A673 (cell line): ENCODE measurements around the gene TGFBR1. TPM values are rescaled to one million over a fixed set of nuclear protein-coding genes. Genes with fewer than 3 reads are reported as not detected.

Source experiments
- BruUV-seq: library from RNA; stranded (reverse); fragments of 400-500 nt; replicated peaks from 2 replicates; lab custom pipeline; 2021; lab: Mats Ljungman, UMichigan
- CTCF ChIA-PET: fragments of 300-600 bp; sonication (Branson Sonifier 250); formaldehyde crosslinking; loops from one replicate; lab custom pipeline; 2022; ENCODE audit warnings: antibody characterized with exemption; lab: Charles Lee
- POLR2A ChIA-PET: fragments of 300-600 bp; sonication (Branson Sonifier 250); formaldehyde crosslinking; loops from one replicate; lab custom pipeline; 2022; ENCODE audit warnings: antibody characterized with exemption; ENCODE audit not compliant: low non-redundant PET; lab: Charles Lee
- DNase-seq: peaks from one replicate; pipeline ENCODE4 v3.0.0-alpha.2; 2015; ENCODE audit warnings: low spot score
- H3K27ac ChIP-seq: fragments of 200-600 bp; sonication (generic); 2 replicates; pipeline ENCODE4 v1.5.1; 2016; ENCODE audit warnings: mixed run types, low read depth, mild to moderate bottlenecking, mixed read lengths, antibody characterized with exemption, low read length; ENCODE audit not compliant: poor library complexity, severe bottlenecking
- H3K27me3 ChIP-seq: fragments of 200-600 bp; sonication (generic); replicated peaks from 2 replicates; pipeline ENCODE4 v1.6.1; 2017; ENCODE audit warnings: mixed run types, low read depth, mild to moderate bottlenecking, mixed read lengths, antibody characterized with exemption, low read length; ENCODE audit not compliant: insufficient read depth, poor library complexity
- H3K36me3 ChIP-seq: fragments of 200-600 bp; sonication (generic); 2 replicates; pipeline ENCODE4 v1.6.1; 2016; ENCODE audit warnings: mixed run types, mild to moderate bottlenecking, mixed read lengths, antibody characterized with exemption, low read length; ENCODE audit not compliant: insufficient read depth, poor library complexity, severe bottlenecking
- H3K4me1 ChIP-seq: fragments of 200-600 bp; sonication (generic); 2 replicates; pipeline ENCODE4 v1.6.1; 2017; ENCODE audit warnings: mixed run types, mild to moderate bottlenecking, mixed read lengths, antibody characterized with exemption, low read length; ENCODE audit not compliant: insufficient read depth, poor library complexity, severe bottlenecking
- H3K4me3 ChIP-seq: fragments of 200-600 bp; sonication (generic); 2 replicates; pipeline ENCODE4 v1.5.1; 2016; ENCODE audit warnings: low read depth, mixed run types, mild to moderate bottlenecking, mixed read lengths, low read length; ENCODE audit not compliant: poor library complexity, severe bottlenecking
- H3K9me3 ChIP-seq: fragments of 200-600 bp; sonication (generic); 2 replicates; pipeline ENCODE4 v1.6.1; 2016; ENCODE audit warnings: mixed run types, low read depth, mild to moderate bottlenecking, mixed read lengths, antibody characterized with exemption, low read length; ENCODE audit not compliant: poor library complexity, severe bottlenecking
- CTCF ChIP-seq: fragments of 300-800, 200-600 bp; sonication (generic); conservative IDR thresholded peaks from 2 replicates; pipeline ENCODE4 v1.5.1; 2017; ENCODE audit warnings: low read depth, mild to moderate bottlenecking, antibody characterized with exemption, low read length, moderate library complexity, mixed read lengths
- EZH2 ChIP-seq: fragments of 200-600 bp; sonication (generic); IDR thresholded peaks from 2 replicates; pipeline ENCODE4 v1.6.1; 2017; ENCODE audit warnings: borderline replicate concordance, low read depth, mild to moderate bottlenecking, mixed read lengths, antibody characterized with exemption, low read length; ENCODE audit not compliant: poor library complexity, severe bottlenecking
- intact Hi-C: fragments of 100-400 bp; cut with micrococcal nuclease; formaldehyde crosslinking; loops from one replicate; pipeline ENCODE4 v1.10.0; 2022; ENCODE audit not compliant: unreplicated experiment
- total RNA-seq: library from RNA; stranded (reverse); gene quantifications from 2 replicates; pipeline ENCODE4 v1.2.3, GENCODE V29; 2021

The TGFBR1 gene
- total RNA-seq, 1 experiment from 2014 or later: 3.5 TPM

- no TSS peak for BruUV-seq
- ChIA-PET CTCF (no interaction called here), POLR2A (no interaction called here)
- Histone ChIP-seq H3K9me3 (no peaks in the 10 kb centered on the region), H3K4me1 (no peaks in the 10 kb centered on the region), H3K4me3 (no peak overlapping the region), H3K36me3 (no peaks in the 10 kb centered on the region), H3K27me3 (peaks cover 6% of the 10 kb centered on the region), H3K27ac (no peak overlapping the region)
- intact Hi-C loops: no loop called here
- no peak for TF ChIP-seq EZH2
- TF ChIP-seq CTCF: no peak
- DNase-seq: no peak
These were observed 47.8 kb upstream of the TGFBR1 start for GRCh38 chr9:99056886-99057664.

GRCh38 chr9:99057665-99058625, 47.0 kb upstream of the TGFBR1 start:
- DNase-seq: peak; percentile 8
- ChIA-PET CTCF (no interaction called here), POLR2A (no interaction called here)
- H3K4me3 ChIP-seq: no peak overlapping the region
- TF ChIP-seq EZH2 (no peak), CTCF (no peak)
- H3K36me3 ChIP-seq: no peaks in the 10 kb centered on the region
- intact Hi-C loops: no loop called here
- no peak overlapping the region for H3K27ac ChIP-seq
- peaks cover 10% of the 10 kb centered on the region for H3K27me3 ChIP-seq
- no TSS peak for BruUV-seq
- H3K9me3 ChIP-seq: no peaks in the 10 kb centered on the region
- H3K4me1 ChIP-seq: no peaks in the 10 kb centered on the region

DNA sequence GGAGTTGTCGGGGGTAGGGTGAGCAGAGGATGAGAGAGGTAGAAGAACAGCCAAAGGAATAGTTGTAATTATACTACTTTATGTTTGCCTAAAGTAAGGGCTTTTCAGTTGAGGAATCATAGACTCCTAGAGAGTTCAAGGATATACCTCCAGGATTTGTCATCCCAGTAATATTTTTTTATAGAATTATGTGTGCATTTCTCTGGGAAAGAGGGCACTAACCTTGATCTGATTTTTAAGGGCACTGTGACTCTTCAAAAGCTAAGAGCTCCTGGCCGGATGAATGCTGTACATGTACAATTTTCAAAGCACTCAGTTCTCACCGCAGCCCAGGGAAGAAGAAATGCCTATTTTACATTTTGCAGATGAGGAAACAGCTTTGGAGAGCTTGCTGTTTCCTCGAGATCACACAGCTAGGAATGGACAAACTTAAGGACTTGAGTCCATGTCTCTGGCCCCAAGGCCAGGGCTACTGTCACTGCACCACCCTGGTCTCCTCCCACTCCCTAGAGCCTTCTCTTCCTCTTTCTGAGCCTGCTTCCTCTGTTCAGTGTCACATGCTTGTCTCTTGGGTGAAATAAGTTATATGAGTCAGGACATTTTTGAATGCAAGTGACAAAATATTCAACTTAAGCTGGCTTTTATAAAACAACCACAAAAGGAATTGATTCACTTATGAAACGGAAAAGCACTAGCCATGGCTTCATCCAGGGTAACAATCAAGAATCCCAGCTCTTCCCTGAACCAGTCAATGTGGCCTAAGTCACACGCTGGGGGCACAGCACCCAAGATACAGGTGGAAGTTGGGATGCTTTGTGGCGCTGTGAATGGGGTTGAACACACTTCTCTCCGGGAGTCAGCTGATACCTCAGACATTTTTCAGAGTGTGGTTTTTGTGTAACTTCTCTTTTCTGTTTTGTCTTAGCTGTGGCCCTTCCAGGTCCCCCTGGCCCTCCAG, 45.7 kb upstream of the TGFBR1 start:
- Histone ChIP-seq H3K9me3 (no peaks in the 10 kb centered on the region), H3K36me3 (no peaks in the 10 kb centered on the region), H3K27me3 (peaks cover 16% of the 10 kb centered on the region), H3K27ac (no peak overlapping the region), H3K4me1 (no peaks in the 10 kb centered on the region), H3K4me3 (no peak overlapping the region)
- POLR2A ChIA-PET: no interaction called here
- no peak for TF ChIP-seq EZH2
- TF ChIP-seq CTCF: no peak
- CTCF ChIA-PET: no interaction called here
- intact Hi-C loops: no loop called here
- BruUV-seq: no TSS peak
- no peak for DNase-seq
